GM18502 (cell line): Measurements from ENCODE around the gene CABP4.

Source experiments
- ATAC-seq: cut with Tn5 transposase; IDR thresholded peaks from one replicate; pipeline ENCODE4 v1.9.1; 2021; ENCODE audit warnings: mild to moderate bottlenecking; ENCODE audit not compliant: unreplicated experiment, poor library complexity

The CABP4 gene

DNA sequence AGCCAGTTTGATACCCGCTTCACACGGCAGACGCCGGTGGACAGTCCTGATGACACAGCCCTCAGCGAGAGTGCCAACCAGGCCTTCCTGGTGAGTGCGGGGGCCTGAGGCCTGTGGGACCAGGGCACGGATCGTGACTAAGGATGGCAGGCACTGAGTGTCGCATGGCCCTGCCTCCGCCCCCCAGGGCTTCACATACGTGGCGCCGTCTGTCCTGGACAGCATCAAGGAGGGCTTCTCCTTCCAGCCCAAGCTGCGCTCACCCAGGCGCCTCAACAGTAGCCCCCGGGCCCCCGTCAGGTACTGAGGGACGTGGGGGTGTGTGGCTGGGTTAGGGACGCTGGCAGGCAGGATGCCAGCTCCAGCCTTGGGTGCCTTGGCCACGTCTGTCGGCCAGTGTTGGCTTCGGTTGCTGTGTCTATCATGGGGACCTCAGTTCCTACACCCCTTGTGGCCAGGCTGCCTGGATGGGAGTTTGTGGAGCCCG lies 20.7 kb upstream of the CABP4 start:
- ATAC-seq, result no peak

DNA sequence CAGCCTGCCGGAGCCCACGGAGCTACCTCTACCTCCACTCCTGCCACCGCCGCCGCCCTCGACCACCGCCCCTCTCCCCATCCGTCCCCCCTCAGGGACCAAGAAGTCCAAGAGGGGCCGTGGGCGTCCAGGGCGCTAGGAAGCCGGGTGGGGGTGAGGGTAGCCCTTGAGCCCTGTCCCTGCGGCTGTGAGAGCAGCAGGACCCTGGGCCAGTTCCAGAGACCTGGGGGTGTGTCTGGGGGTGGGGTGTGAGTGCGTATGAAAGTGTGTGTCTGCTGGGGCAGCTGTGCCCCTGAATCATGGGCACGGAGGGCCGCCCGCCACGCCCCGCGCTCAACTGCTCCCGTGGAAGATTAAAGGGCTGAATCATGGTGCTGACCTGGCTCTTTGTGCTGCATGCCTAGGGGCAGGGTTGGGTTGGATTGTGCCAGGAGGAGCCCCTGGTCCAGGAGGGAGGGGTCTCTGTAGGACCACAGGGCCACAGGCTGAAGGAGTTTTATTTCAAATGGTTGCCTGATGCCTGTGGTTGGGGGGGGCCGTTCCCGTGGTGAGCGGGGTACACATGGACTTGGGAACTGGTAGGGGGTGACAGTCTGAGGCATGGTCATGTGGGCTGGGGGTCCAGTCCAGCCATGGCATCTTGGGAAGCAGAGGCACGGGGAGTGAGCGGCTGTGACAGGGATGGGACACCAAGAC lies 20.0 kb upstream of the CABP4 start:
- ATAC-seq, result no peak

DNA sequence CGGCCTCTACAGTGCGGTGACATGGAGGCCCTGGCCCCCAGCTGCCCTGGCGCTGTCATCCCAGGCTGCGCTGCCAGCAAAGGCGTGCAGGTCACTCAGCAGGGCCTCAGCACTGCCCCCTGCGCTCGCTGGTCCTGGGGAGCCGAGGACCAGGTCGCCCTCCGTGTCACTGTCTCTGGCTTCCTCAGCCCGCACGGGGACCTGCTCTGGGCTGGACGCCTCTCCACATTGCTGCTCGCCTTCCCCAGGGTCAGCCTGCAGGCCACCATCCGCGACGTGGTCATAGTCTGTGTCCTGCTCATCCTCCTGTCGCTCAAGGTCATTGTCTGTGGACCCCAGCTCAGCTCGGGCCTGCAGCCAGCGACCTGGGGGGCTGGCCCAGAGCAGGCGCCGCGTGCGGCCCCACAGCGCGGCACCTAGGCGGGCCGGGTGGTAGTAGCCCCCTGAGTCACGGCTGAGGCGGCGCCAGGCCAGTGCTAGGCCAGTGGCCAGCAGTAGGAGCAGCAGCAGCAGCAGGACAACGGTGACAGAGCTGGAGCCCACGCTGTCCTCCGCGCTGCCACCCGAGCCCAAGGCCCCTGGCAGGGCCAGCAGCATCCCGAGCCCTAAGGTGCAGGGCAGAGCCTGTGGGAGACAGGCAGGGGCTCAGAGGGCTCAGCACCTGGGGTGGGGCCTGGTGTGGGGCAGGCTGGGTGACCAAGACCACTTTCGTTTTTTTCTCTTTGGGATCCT lies 19.3 kb upstream of the CABP4 start:
- no peak for ATAC-seq

GRCh38 chr11:67436459-67437081 lies 18.6 kb upstream of the CABP4 start:
- ATAC-seq, result no peak

GRCh38 chr11:67437082-67437808 lies 17.9 kb upstream of the CABP4 start, which contains the start of gene PTPRCAP:
Gene PTPRCAP (minus strand): TSS chr11:67437682. CDS start chr11:67437619, 63 bp downstream.
- ATAC-seq, result no peak

GRCh38 chr11:67437809-67438157 lies 17.4 kb upstream of the CABP4 start:
- ATAC-seq, result no peak

- no peak for ATAC-seq
Measured at GRCh38 chr11:67438158-67438902, 16.8 kb upstream of the CABP4 start.

DNA sequence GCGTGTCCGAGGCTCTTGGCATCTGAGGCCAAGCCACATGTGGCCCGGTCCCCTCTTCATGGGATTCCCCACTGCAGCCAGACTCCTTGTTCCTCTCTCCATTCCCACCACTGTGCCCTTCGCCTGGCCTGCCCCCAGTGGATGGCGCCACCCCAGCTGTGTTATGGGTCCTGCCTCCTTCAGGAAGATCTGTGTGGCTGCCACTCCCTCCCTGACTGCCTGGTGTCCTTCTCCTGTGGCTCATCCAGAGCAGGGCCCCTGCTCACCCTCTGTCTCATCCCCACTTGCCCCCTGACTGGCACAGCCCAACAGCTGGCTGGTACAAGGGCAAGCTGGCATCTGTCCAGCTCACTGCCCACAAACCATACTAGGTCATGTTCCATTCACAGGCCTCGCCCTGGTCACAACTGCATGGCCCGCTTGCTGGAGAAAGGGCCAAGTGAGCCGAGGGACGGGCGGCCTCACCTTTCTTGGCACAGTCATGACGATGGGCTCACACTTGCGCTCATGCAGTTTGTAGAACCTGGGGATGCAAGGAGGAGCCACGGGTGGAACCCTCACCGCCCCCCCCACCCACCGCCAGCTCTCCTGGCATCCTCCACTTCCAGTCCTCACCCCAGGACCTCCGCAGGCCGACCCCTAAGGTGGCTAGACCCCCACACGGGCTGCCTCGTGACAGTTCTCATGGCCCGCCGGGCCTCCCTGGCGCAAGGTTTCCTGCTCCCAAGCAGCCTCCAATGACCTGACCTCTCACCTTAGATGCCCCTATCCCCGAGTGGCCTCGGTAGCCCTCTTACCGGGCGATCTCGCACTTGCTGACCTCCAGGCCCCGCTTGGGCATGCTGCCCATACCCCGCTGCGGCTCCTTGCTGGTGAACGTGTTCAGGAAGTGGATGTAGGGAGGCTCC lies 15.6 kb upstream of the CABP4 start:
- no peak for ATAC-seq

DNA sequence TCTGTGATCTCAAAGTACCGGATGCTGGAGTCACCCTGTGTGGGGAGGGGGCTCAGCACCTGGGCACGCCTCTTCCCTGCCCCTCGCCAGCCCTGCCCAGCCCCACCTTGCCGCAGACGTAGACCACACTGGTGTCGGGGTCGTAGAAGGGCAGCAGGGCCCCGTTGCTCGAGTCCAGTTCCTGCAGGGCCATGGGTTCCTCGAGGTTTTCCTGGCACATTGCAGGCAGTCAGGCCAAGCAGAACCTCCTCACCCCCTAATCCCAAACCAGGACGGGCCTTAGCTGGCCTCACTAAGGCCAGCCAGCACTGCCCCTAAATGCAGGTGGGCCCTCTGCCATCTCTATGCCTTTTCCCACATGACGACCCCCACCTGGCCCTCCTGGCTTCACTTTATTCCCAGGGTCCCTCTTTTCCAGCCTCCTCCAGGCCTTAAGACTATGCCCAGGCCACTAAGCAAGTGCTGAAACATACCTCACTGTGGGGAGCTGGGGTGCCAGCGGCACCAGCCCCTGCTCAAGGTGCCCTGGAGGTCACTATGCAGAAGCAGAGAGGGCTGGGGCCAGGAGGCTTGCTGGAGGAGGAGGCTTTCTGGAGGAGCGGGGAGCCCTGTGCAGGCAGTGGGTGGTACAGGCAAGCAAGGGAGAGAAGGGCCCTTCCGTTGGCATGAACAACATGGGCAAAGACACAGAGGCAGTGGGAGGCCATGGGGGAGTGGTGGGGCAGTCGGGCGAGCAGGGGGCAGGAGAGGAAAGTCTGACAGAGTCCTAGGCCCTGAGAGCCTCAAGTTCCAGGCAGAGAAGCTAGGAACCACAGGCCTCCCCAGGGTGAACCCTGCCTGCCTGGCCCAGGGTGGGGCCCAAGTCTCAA lies 14.7 kb upstream of the CABP4 start:
- ATAC-seq, result no peak

DNA sequence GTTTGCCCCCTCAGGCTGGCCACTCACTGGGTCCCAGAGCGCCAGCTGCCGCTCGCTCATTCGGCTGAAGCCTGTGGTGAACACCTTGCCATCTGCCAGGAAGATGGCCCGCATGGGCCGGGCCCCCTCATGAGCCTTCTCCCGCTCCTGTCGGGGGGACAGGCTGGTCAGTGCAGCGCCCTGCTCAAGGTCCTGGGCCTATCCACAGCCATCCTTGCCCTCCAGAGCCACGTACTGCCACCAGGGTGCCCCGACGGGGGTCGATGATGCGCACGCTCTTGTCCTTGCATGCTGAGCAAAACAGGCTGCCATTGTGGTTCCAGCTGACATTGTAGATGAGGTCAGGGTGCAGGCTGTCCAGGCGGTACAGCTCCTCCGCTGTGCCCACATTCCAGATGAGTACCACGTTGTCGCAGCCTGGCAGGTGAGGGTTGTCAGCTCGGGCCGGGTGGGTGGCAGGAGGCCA lies 14.0 kb upstream of the CABP4 start:
- ATAC-seq, result no peak

DNA sequence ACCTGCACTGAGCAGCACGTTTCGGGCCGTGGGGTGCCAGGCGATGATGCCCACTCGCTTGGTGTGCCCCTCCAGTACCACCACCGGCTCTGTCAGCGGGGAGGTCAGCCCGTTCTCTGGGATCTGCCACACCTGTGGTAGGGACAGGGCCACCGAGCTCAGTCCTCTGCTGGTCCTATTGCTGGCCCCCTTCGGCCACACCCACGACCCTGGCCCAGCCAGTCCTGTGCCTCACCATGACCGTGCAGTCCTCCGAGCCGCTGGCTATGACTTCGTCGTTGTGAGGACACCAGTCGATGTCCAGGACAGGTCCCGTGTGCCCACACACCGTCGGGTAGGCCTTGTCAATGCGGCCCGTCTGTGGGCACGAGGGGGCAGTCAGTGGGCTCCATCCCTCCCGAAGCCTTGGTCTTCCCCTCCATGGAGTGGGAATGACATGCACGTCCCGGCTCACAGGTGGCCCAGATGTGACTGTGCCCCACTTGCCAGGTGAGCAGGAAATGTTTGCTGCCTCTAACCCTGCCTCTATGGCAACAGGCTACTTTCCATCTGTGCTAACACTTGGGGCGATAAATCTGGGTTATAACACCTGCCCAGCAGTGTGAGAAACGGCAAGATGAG lies 13.3 kb upstream of the CABP4 start:
- no peak for ATAC-seq

GRCh38 chr11:67442504-67443404 lies 12.4 kb upstream of the CABP4 start:
- no peak for ATAC-seq

DNA sequence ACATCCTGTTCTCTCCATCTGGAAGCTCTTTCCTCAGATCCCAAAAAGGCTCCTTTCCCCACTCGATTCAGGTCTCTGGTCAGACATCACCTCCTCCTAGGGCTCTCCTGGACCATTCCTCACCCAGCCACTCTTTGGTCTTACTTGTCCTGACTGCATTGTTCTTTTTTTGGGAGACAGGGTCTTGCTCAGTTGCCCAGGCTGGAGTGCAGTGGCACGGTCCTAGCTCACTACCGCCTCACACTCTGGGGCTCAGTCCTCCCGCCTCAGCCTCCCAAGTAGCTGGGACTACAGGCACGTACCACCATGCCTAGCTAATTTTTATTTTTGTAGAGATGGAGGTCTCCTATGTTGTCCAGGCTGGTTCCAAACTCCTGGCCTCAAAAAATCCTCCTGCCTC lies 9.6 kb upstream of the CABP4 start:
- ATAC-seq, result no peak

GRCh38 chr11:67448220-67448609 lies 6.9 kb upstream of the CABP4 start:
- ATAC-seq, result no peak

GRCh38 chr11:67449116-67449844 lies 5.9 kb upstream of the CABP4 start:
- no peak for ATAC-seq
